ENCODE data around the gene WRAP73. TPM values are rescaled to one million over a fixed set of nuclear protein-coding genes. Genes with fewer than 3 reads are reported as not detected.
"Not testable (repeated sequence)": the region's sequence is repeated elsewhere in the genome, so short reads cannot be mapped to it uniquely, and the experiment has no call there.

WRAP73 gene
- total RNA-seq, 6 experiments from 2014 or later: 5.6 to 9.1 (median 7.1) TPM

- no peak for DNase-seq
- H3K9me3 ChIP-seq: no peaks in the 10 kb centered on the region
- H3K27me3 ChIP-seq: no peaks in the 10 kb centered on the region
- no peak overlapping the region for H3K4me3 ChIP-seq
- intact Hi-C loops (cut with DNase I): no loop called here
- ATAC-seq: peak; percentile 47 to 73 (median 57)
- WGBS (ENCODE audit: insufficient coverage, low coverage, low lambda C conversion rate, missing lambda C conversion rate): 72% methylated on average over 4 of the region's 27 CpGs
- no peak for TF ChIP-seq CTCF (IDR thresholded peaks at IDR 0.05)
- no peak for TF ChIP-seq POLR2A (IDR thresholded peaks at IDR 0.05)
- no peak overlapping the region for H3K27ac ChIP-seq
- H3K4me1 ChIP-seq: no peaks in the 10 kb centered on the region
- no peaks in the 10 kb centered on the region for H3K36me3 ChIP-seq
Measured at GRCh38 chr1:3590139-3590763, 59.7 kb downstream of the WRAP73 start.

- no peaks in the 10 kb centered on the region for H3K4me1 ChIP-seq
- no peak for ATAC-seq
- 68% methylated on average over 3 of the region's 5 CpGs for WGBS (ENCODE audit: insufficient coverage, low coverage, low lambda C conversion rate, missing lambda C conversion rate)
Measured at GRCh38 chr1:3588395-3588794, 61.5 kb downstream of the WRAP73 start.

GRCh38 chr1:3586986-3587759 lies 62.7 kb downstream of the WRAP73 start:
- WGBS (ENCODE audit: insufficient coverage, low coverage, low lambda C conversion rate, missing lambda C conversion rate): 59% methylated on average over 14 of the region's 24 CpGs
- intact Hi-C loops (cut with DNase I): no loop called here
- no peaks in the 10 kb centered on the region for H3K27me3 ChIP-seq
- ATAC-seq (no peak), DNase-seq (no peak)
- TF ChIP-seq POLR2A (IDR thresholded peaks at IDR 0.05): no peak
- TF ChIP-seq CTCF (IDR thresholded peaks at IDR 0.05): no peak
- H3K4me1 ChIP-seq: no peaks in the 10 kb centered on the region
- H3K36me3 ChIP-seq: no peaks in the 10 kb centered on the region
- no peak overlapping the region for H3K4me3 ChIP-seq
- no peak overlapping the region for H3K27ac ChIP-seq
- H3K9me3 ChIP-seq: no peaks in the 10 kb centered on the region

More at GRCh38 chr1:3588395-3588794, 61.5 kb downstream of the WRAP73 start:
- Histone ChIP-seq H3K27me3 (no peaks in the 10 kb centered on the region), H3K27ac (no peak overlapping the region), H3K9me3 (no peaks in the 10 kb centered on the region), H3K36me3 (no peaks in the 10 kb centered on the region), H3K4me3 (no peak overlapping the region)
- intact Hi-C loops (cut with DNase I): no loop called here
- TF ChIP-seq POLR2A (IDR thresholded peaks at IDR 0.05): no peak
- TF ChIP-seq CTCF (IDR thresholded peaks at IDR 0.05): no peak
- DNase-seq: no peak

- 87% methylated on average over 12 of the region's 19 CpGs for WGBS (ENCODE audit: insufficient coverage, low coverage, low lambda C conversion rate, missing lambda C conversion rate)
- H3K4me3 ChIP-seq: no peak overlapping the region
- DNase-seq (no peak), ATAC-seq (no peak)
- H3K9me3 ChIP-seq: no peaks in the 10 kb centered on the region
- no peak for TF ChIP-seq CTCF (IDR thresholded peaks at IDR 0.05)
- no peak for TF ChIP-seq POLR2A (IDR thresholded peaks at IDR 0.05)
- H3K27me3 ChIP-seq: no peaks in the 10 kb centered on the region
- H3K27ac ChIP-seq: no peak overlapping the region
- intact Hi-C loops (cut with DNase I): no loop called here
- no peaks in the 10 kb centered on the region for H3K36me3 ChIP-seq
- H3K4me1 ChIP-seq: no peaks in the 10 kb centered on the region
Measured at GRCh38 chr1:3585940-3586568, 63.8 kb downstream of the WRAP73 start.

GRCh38 chr1:3585353-3585868 lies 64.5 kb downstream of the WRAP73 start:
- intact Hi-C loops (cut with DNase I); H3K9me3 ChIP-seq; DNase-seq; ATAC-seq; H3K27me3 ChIP-seq; H3K36me3 ChIP-seq; H3K4me1 ChIP-seq; H3K27ac ChIP-seq; H3K4me3 ChIP-seq: not testable (repeated sequence)
- WGBS (ENCODE audit: insufficient coverage, low coverage, low lambda C conversion rate, missing lambda C conversion rate): 40% methylated on average over 3 of the region's 6 CpGs

All from right lobe of liver (tissue), 6 donors.